ENCODE measurements around the gene ZDHHC13.

The ZDHHC13 gene

GRCh38 chr11:19173964-19174638 is 57.1 kb downstream of the ZDHHC13 start:
- Histone ChIP-seq H3K9me3 (ENCODE audit: insufficient read depth, low read depth, low read length) (no peaks in the 10 kb centered on the region), H3K4me1 (ENCODE audit: insufficient read depth, low read length) (no peaks in the 10 kb centered on the region), H3K27me3 (ENCODE audit: insufficient read depth, low read length) (no peaks in the 10 kb centered on the region), H3K9ac (ENCODE audit: low read depth, low read length) (no peak overlapping the region), H3K27ac (ENCODE audit: low read length) (no peak overlapping the region), H3K4me3 (ENCODE audit: low read length) (no peak overlapping the region), H3K36me3 (ENCODE audit: insufficient read depth, low read depth, low read length) (peaks cover 74% of the 10 kb centered on the region)

DNA sequence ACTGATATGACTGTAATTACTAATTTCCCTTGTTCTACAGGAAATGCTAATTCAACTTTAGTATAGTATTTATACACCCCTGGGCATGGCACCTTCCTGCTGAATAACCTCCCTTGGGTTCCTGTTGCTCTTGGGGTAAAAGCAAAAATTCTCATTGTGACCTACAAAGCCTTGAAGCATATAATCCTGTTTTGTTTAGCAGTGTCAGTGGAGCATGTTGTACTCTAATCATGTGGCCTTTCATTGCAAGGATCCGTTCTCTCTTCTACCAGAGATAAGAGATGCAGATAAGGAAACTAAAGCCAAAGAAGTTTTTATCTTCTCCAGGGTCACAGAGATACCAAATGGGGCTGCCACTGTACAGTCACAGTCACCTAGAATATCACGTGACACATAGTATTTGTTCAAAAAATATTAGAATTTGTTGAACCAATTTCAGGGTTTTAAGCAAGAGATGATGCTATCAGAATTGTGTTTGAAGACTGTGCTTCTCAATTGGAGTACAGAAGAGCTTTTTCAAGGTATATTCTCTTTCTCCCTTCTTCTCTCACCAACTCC is 59.7 kb downstream of the ZDHHC13 start:
- no peaks in the 10 kb centered on the region for H3K4me1 ChIP-seq (ENCODE audit: insufficient read depth, low read length)
- H3K9me3 ChIP-seq (ENCODE audit: insufficient read depth, low read depth, low read length) = no peaks in the 10 kb centered on the region

GRCh38 chr11:19181531-19182261 is 64.7 kb downstream of the ZDHHC13 start:
- Histone ChIP-seq H3K27ac (ENCODE audit: low read length) (no peak overlapping the region), H3K9me3 (ENCODE audit: insufficient read depth, low read depth, low read length) (no peaks in the 10 kb centered on the region), H3K27me3 (ENCODE audit: insufficient read depth, low read length) (no peaks in the 10 kb centered on the region), H3K36me3 (ENCODE audit: insufficient read depth, low read depth, low read length) (peaks cover 8% of the 10 kb centered on the region), H3K4me3 (ENCODE audit: low read length) (no peak overlapping the region), H3K4me1 (ENCODE audit: insufficient read depth, low read length) (no peaks in the 10 kb centered on the region), H3K9ac (ENCODE audit: low read depth, low read length) (no peak overlapping the region)

More for the DNA sequence above, 59.7 kb downstream of the ZDHHC13 start:
- Histone ChIP-seq H3K27ac (ENCODE audit: low read length) (no peak overlapping the region), H3K36me3 (ENCODE audit: insufficient read depth, low read depth, low read length) (peaks cover 49% of the 10 kb centered on the region), H3K27me3 (ENCODE audit: insufficient read depth, low read length) (no peaks in the 10 kb centered on the region), H3K9ac (ENCODE audit: low read depth, low read length) (no peak overlapping the region), H3K4me3 (ENCODE audit: low read length) (no peak overlapping the region)

DNA sequence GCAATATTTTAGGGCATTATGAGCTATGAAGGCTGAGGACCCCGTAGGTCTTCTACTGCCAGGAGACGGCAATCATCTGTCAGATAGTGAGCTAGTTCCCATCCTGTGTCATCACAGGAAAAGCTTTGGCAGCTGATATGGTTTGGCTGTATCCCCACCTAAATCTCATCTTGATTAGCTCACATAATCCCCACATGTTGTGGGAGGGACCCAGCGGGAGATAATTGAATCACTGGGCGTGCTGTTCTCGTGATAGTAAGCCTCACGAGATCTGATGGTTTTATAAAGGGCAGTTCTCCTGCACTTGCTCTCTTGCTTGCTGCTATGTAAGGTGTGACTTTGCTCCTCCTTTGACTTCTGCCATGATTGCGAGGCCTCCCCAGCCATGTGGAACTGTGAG is 66.7 kb downstream of the ZDHHC13 start:
- Histone ChIP-seq H3K27ac (ENCODE audit: low read length) (no peak overlapping the region), H3K36me3 (ENCODE audit: insufficient read depth, low read depth, low read length) (no peaks in the 10 kb centered on the region), H3K27me3 (ENCODE audit: insufficient read depth, low read length) (no peaks in the 10 kb centered on the region), H3K9ac (ENCODE audit: low read depth, low read length) (no peak overlapping the region), H3K9me3 (ENCODE audit: insufficient read depth, low read depth, low read length) (no peaks in the 10 kb centered on the region), H3K4me1 (ENCODE audit: insufficient read depth, low read length) (no peaks in the 10 kb centered on the region), H3K4me3 (ENCODE audit: low read length) (no peak overlapping the region)

DNA sequence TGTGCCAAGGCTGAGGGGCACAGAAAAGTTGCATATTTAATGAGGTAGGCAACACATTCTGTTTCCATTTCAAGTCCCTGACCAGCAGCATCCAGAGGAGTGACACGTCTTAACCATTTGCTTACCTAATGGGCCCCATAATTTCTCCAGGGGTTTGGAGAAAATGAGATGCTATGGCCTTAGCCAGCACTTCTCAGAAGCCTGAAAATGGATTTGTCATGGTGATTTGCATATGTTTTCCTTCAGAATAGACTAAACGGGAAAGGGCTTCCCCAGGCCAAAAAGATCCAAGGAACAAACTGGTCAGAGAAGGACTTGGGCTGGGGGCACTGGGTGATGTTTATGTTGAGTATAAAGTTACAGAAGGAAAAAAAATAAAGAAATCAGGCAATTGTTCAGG is 68.1 kb downstream of the ZDHHC13 start:
- Histone ChIP-seq H3K27ac (ENCODE audit: low read length) (no peak overlapping the region), H3K4me3 (ENCODE audit: low read length) (no peak overlapping the region), H3K27me3 (ENCODE audit: insufficient read depth, low read length) (no peaks in the 10 kb centered on the region), H3K9me3 (ENCODE audit: insufficient read depth, low read depth, low read length) (no peaks in the 10 kb centered on the region), H3K4me1 (ENCODE audit: insufficient read depth, low read length) (no peaks in the 10 kb centered on the region), H3K9ac (ENCODE audit: low read depth, low read length) (no peak overlapping the region), H3K36me3 (ENCODE audit: insufficient read depth, low read depth, low read length) (no peaks in the 10 kb centered on the region)

DNA sequence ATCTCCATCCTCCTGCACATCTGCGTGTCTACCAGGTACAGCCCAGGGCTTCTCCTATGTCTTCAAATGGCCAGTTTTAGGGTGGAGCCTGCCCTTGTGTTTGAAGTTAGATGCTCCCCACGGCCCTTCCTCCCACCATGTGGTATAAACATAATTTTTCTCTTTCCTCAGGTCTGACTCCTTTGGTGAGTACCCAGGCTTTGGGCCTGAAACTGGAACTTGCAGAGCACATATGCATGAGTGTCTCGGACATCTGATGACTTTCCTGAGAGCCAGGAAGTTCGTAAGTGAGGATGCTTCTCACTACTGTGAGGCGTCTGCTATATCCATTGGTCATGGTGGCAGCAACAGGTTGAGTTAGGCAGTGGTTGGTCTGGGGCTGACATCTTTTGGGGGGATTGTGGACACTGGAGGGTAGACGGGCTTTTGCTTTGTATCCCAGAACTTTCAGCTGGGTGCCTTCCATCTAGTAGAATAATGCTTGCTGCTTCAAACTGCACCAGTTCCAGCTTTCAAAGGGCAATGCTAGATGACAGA is 68.6 kb downstream of the ZDHHC13 start:
- no peaks in the 10 kb centered on the region for H3K9me3 ChIP-seq (ENCODE audit: insufficient read depth, low read depth, low read length)
- H3K9ac ChIP-seq (ENCODE audit: low read depth, low read length) = no peak overlapping the region
- no peaks in the 10 kb centered on the region for H3K4me1 ChIP-seq (ENCODE audit: insufficient read depth, low read length)
- no peak overlapping the region for H3K27ac ChIP-seq (ENCODE audit: low read length)
- H3K36me3 ChIP-seq (ENCODE audit: insufficient read depth, low read depth, low read length) = no peaks in the 10 kb centered on the region
- H3K27me3 ChIP-seq (ENCODE audit: insufficient read depth, low read length) = no peaks in the 10 kb centered on the region
- no peak overlapping the region for H3K4me3 ChIP-seq (ENCODE audit: low read length)

- no peaks in the 10 kb centered on the region for H3K9me3 ChIP-seq (ENCODE audit: insufficient read depth, low read depth, low read length)
- H3K27me3 ChIP-seq (ENCODE audit: insufficient read depth, low read length) = no peaks in the 10 kb centered on the region; the same call in 1 of the 2 replicates
- H3K36me3 ChIP-seq (ENCODE audit: insufficient read depth, low read depth, low read length) = no peaks in the 10 kb centered on the region
- no peak overlapping the region for H3K4me3 ChIP-seq (ENCODE audit: low read length)
- H3K4me1 ChIP-seq (ENCODE audit: insufficient read depth, low read length) = no peaks in the 10 kb centered on the region
- no peak overlapping the region for H3K27ac ChIP-seq (ENCODE audit: low read length)
- no peak overlapping the region for H3K9ac ChIP-seq (ENCODE audit: low read depth, low read length)
These were observed 70.3 kb downstream of the ZDHHC13 start for GRCh38 chr11:19187114-19187832.

GRCh38 chr11:19187833-19188258 is 70.9 kb downstream of the ZDHHC13 start:
- no peaks in the 10 kb centered on the region for H3K4me1 ChIP-seq (ENCODE audit: insufficient read depth, low read length)

GRCh38 chr11:19191530-19192169 is 74.7 kb downstream of the ZDHHC13 start:
- H3K4me1 ChIP-seq (ENCODE audit: insufficient read depth, low read length) = no peaks in the 10 kb centered on the region
- no peak overlapping the region for H3K4me3 ChIP-seq (ENCODE audit: low read length)
- no peak overlapping the region for H3K9ac ChIP-seq (ENCODE audit: low read depth, low read length)
- H3K27me3 ChIP-seq (ENCODE audit: insufficient read depth, low read length) = peaks cover 4% of the 10 kb centered on the region; the same call in 1 of the 2 replicates
- H3K9me3 ChIP-seq (ENCODE audit: insufficient read depth, low read depth, low read length) = no peaks in the 10 kb centered on the region
- H3K27ac ChIP-seq (ENCODE audit: low read length) = no peak overlapping the region
- no peaks in the 10 kb centered on the region for H3K36me3 ChIP-seq (ENCODE audit: insufficient read depth, low read depth, low read length)

More at GRCh38 chr11:19187833-19188258, 70.9 kb downstream of the ZDHHC13 start:
- Histone ChIP-seq H3K27ac (ENCODE audit: low read length) (no peak overlapping the region), H3K9me3 (ENCODE audit: insufficient read depth, low read depth, low read length) (no peaks in the 10 kb centered on the region), H3K4me3 (ENCODE audit: low read length) (no peak overlapping the region), H3K9ac (ENCODE audit: low read depth, low read length) (no peak overlapping the region), H3K36me3 (ENCODE audit: insufficient read depth, low read depth, low read length) (no peaks in the 10 kb centered on the region), H3K27me3 (ENCODE audit: insufficient read depth, low read length) (no peaks in the 10 kb centered on the region; the same call in 1 of the 2 replicates)

- no peaks in the 10 kb centered on the region for H3K9me3 ChIP-seq (ENCODE audit: insufficient read depth, low read depth, low read length)
- peaks cover 4% of the 10 kb centered on the region; the same call in 1 of the 2 replicates for H3K27me3 ChIP-seq (ENCODE audit: insufficient read depth, low read length)
- H3K27ac ChIP-seq (ENCODE audit: low read length) = no peak overlapping the region
- H3K9ac ChIP-seq (ENCODE audit: low read depth, low read length) = no peak overlapping the region
- H3K4me1 ChIP-seq (ENCODE audit: insufficient read depth, low read length) = no peaks in the 10 kb centered on the region
- H3K36me3 ChIP-seq (ENCODE audit: insufficient read depth, low read depth, low read length) = no peaks in the 10 kb centered on the region
- no peak overlapping the region for H3K4me3 ChIP-seq (ENCODE audit: low read length)
These were observed 76.9 kb downstream of the ZDHHC13 start for GRCh38 chr11:19193916-19194315.

Data from iPS-20b (cell line).